Measurements from ENCODE around the gene GNAI2.
"Not testable (repeated sequence)": the region's sequence is repeated elsewhere in the genome, so short reads cannot be mapped to it uniquely, and the experiment has no call there.

The GNAI2 gene

DNA sequence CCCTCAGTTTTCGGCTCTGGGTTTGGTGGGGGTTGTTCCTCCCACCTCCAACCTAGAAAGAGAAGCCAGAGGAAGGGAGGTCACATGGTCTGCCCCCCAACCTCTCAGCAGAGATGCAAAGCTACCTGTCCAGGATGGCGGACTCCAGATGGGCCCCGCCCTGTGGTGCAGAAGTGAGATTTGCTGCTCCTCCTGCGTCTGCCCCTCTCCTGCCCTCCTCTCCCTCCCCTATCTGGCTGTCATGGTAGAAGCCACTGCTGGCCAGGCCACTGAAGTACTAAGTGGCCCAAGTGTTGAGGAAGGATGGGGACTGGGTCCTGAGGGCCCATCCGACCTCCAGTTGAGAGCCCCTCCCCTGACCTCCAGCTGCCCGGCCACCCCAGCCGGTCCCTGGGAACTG is 30.8 kb downstream of the GNAI2 start:
- DNase-seq, result no peak

DNA sequence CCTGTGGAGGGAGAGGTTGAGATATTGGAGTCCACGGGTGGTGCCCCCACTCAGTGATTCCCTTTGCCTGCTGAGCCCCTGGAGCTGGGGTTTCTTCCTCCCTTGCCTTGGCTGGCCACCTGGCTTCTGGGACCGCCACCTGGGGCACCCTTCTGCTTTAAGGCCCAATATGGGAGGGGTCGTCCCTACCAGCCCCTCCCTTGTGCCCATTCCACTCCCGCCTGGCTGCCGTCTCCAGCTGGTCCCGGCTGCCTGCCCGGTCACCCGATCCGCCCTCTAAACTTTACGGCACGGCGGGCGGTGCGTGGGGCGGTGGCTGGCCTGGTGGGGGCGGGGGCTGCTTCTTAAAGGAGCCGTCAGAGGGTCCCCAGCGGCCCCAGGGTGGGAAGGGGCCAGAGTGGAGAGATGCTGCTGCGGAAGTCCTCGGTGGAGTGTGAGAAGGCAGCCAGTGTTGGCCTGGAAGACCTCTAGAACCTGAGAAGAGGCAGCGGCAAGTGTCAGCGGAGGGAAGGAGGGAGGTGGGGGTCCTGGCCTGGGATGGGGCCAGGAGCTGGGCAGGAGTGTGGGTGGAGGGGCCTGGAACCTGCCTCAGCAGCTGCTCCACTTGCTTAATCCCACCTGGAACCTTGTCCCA is 31.4 kb downstream of the GNAI2 start:
- DNase-seq, result no peak

DNA sequence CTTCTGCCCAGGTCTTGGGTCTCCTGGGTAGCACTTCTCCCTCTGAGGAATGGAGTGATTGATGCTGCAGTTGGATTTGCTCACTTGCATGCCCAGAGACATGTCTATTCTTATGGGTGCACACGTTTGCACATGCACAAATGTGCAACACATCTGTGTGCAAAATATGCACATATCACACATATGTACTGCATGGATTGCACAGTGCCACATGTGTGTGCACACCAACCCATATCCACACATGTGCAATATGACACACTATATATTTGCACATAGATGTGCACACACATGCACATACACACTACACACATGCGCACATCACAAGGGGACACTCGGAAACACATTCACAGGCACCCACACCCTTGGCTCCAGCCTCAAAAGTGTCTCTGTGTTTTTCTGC is 32.3 kb downstream of the GNAI2 start:
- no peak for DNase-seq

DNA sequence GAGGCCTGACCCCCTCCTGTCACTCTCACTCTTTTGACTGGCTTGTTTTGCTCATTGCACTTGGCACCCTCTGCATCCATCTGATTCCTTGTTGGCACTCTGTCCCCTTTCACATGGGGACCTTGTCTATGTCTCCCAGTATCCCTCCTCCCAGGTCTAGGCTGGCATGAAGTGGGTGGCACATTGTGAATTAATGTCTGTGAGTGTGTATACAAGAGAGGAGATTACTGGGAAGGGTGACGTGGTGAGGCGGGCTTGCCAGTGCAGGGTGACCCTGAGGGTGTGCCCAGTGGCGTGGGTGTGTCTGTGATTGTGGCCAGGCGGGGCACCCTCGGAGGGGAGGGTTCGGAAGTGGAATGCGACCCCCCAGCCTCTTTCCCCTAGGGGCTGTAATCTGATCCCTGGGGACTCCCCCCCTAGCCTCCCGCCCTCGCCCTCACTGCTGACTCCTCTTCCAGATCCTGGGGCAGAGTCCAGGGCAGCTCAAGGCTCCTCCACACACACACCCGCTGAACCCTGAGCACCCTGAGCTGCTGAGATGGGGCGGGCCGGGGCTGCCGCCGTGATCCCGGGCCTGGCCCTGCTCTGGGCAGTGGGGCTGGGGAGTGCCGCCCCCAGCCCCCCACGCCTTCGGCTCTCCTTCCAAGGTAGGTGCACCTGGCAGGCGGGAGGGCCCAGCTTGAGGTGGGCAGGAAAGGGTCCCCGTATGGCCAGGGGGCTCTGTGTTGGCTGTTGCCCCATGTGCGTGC is 32.9 kb downstream of the GNAI2 start, which contains the start of gene SEMA3B:
SEMA3B (plus strand) TSS at position 445 of the 749 bp plus-strand sequence; CDS start at position 539, 94 bp downstream.
- DNase-seq, result no peak

DNA sequence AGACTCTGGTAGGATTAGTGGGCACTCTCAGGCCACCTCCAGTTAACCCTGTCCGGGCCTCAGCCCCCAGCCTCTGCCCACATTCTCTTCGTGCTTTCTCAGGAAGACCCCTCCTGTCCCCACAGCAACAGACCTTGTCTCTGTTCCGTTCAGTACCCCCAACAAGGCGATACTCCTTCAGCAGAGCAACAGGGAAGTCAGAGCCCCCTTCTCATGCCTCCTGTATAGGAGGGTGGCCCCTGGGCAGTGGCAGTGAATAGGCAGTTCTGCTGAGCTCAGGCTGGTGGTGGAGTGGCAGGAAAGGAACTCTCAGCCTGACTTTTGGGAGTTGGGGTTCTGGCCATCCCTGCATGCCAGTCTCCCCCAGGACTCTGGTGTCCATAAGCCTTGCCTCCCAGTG is 33.5 kb downstream of the GNAI2 start:
- DNase-seq, result no peak

DNA sequence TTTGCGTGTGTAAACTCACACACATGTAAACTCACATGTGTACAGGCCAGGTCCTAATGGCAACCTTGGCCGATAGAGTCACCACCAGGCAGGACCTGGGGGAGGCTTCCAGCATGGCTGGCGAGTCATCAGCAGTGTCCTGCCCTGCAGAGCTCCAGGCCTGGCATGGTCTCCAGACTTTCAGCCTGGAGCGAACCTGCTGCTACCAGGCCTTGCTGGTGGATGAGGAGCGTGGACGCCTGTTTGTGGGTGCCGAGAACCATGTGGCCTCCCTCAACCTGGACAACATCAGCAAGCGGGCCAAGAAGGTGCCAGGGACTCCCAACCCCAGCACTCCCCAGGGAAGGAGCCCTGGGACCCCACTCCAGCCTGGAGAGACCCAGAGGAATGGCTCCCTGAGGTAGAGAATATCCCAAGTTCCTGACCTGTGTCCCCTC is 34.0 kb downstream of the GNAI2 start:
- no peak for DNase-seq

DNA sequence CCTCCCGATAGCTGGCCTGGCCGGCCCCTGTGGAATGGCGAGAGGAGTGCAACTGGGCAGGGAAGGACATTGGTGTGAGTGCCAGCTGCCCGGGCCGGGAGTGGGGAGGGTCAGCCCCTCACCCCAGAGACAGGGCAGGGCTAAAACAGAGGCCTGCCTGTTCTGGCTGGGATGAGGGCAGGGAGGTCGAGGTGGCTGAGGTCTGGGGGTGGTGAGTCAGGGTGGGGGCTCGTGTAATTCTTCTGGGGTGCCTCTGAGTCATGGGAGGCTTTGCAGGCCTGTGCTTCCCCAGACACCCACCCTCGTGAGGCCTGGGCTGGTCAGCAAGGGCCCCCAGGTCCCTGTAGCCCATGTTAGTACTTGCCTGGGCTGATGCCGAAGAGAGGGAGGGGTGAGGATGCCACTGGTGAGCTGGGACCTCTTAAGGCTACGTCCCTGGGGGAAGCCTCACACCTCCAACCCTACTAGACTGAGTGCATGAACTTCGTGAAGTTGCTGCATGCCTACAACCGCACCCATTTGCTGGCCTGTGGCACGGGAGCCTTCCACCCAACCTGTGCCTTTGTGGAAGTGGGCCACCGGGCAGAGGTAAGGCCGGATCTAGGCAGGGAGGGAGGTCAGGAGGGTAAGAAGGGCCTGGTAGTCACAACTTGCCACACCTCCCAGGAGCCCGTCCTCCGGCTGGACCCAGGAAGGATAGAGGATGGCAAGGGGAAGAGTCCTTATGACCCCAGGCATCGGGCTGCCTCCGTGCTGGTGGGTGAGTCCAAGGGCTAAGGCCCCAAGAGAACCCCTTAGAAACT is 34.6 kb downstream of the GNAI2 start:
- DNase-seq, result no peak

DNA sequence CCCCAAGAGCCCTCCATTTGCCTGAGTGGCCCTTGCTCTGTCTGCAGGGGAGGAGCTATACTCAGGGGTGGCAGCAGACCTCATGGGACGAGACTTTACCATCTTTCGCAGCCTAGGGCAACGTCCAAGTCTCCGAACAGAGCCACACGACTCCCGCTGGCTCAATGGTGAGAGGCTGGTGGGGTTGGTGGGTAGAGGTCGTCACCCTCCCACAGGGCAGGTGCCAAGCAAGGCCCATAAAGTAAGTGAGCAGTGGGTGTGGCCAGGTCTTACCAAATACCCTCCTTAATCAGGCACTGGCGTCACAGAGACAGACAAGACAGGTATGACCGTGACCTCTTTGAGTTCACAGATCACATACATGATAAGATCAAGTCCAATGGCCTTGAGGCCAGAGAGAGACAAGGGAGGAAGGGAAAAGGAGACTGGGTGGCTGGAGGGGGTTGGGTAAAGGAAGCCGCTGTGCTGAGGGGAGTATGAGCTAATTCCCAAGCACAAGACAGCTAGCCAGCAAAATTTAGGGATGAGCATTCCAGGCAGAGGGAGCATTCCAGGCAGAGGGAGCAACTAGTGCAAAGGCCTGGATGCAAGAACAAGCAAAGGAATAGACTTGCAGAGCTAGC is 35.4 kb downstream of the GNAI2 start:
- DNase-seq, result no peak

DNA sequence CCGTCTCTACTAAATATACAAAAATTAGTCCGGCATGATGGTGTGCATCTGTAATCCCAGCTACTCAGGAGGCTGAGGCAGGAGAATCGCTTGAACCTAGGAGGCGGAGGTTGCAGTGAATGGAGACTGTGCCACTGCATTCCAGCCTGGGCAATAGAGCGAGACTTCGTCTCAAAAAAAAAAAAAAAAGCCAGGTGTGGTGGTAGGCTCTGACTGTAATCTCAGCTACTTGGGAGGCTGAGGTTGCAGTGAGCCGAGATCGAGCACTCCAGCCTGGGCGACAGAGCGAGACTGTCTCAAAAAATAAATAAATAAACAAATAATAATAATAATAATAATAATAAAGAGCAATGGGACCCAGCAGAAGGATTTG is 36.5 kb downstream of the GNAI2 start:
- DNase-seq, result not testable (repeated sequence)

DNA sequence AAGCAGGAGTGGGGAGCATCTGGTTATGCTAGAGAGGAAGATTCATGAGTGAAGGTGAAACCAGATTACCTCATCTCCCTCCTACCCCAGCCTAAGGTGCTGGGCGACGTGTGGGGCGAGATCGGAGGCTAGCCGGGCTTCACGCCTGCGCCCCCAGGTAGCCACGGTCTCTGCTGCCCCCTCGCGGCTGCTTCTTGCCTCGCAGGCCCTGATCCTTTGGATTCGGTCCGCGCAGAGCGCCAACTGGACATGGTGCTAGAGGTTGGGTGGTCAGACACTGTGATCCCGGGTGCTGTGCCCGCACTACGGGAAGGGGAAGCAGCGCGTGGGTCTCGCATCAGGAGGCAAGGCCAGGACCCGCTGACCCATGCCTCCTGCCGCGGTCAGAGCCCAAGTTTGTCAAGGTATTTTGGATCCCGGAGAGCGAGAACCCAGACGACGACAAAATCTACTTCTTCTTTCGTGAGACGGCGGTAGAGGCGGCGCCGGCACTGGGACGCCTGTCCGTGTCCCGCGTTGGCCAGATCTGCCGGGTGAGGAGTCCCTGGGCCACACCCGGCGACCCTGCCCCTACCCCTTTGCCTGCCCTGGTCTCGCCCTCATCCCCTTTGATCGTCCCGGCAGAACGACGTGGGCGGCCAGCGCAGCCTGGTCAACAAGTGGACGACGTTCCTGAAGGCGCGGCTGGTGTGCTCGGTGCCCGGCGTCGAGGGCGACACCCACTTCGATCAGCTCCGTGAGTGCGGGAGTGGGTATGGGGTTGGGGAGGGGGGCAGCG is 37.1 kb downstream of the GNAI2 start:
- DNase-seq, result peak; percentile 33 to 74

DNA sequence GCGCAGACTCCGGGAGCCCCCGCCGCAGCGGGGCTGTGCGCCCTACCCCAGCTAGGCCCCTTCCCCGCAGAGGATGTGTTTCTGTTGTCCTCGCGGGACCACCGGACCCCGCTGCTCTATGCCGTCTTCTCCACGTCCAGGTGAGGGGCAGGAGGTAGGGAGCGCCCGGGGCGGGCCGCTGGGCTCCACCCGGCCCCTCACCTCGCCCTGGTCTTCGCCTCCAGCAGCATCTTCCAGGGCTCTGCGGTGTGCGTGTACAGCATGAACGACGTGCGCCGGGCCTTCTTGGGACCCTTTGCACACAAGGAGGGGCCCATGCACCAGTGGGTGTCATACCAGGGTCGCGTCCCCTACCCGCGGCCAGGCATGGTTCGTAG is 37.7 kb downstream of the GNAI2 start:
- no peak for DNase-seq

DNA sequence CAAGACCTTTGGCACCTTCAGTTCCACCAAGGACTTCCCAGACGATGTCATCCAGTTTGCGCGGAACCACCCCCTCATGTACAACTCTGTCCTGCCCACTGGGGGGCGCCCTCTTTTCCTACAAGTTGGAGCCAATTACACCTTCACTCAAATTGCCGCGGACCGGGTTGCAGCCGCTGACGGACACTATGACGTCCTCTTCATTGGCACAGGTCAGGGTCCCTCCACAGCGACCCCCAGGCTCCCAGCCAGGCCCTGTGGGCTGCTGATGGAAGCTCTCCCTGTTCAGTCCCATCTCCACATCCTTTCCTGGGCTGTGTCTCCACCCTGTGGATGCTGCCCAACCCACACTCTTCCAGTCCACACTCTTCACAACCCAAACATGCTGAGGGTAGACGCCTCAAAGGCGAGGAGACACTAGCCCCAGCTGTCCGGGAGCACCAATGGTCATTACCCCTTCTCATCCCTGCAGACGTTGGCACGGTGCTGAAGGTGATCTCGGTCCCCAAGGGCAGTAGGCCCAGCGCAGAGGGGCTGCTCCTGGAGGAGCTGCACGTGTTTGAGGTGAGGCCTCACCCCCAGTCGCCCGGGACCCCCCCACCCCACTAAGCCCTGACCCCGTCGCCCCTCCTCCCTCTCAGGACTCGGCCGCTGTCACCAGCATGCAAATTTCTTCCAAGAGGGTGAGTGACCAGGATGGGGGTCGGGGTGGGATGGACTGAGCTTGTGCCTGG is 38.5 kb downstream of the GNAI2 start:
- DNase-seq, result peak; percentile 39 to 56

DNA sequence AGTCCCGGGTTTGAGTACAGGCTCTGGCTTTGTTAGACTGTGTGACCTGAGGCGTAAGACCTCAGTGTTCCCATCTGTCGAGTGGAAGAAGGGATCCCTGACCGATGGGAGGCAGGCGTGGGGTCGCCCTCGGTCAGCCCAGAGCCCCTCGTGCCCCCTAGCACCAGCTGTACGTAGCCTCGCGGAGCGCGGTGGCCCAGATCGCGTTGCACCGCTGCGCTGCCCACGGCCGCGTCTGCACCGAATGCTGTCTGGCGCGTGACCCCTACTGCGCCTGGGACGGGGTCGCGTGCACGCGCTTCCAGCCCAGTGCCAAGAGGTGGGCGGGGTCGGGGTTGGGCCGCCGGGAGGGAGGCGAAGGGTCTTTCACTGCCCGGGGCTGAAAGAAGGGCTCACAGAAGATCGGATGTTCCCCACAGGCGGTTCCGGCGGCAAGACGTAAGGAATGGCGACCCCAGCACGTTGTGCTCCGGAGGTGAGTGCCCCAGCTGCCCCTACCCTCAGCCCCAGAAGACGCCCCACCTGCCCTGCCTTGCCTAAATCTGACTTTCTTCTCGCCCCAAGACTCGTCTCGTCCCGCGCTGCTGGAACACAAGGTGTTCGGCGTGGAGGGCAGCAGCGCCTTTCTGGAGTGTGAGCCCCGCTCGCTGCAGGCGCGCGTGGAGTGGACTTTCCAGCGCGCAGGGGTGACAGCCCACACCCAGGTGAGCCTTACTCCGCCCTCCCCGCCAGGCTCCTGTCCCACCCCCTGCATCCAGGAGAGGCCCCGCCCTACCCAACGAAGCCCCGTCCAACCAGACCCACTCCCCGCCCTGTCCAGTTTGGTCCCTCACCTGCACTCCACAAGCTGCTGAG is 39.4 kb downstream of the GNAI2 start:
- DNase-seq, result no peak

DNA sequence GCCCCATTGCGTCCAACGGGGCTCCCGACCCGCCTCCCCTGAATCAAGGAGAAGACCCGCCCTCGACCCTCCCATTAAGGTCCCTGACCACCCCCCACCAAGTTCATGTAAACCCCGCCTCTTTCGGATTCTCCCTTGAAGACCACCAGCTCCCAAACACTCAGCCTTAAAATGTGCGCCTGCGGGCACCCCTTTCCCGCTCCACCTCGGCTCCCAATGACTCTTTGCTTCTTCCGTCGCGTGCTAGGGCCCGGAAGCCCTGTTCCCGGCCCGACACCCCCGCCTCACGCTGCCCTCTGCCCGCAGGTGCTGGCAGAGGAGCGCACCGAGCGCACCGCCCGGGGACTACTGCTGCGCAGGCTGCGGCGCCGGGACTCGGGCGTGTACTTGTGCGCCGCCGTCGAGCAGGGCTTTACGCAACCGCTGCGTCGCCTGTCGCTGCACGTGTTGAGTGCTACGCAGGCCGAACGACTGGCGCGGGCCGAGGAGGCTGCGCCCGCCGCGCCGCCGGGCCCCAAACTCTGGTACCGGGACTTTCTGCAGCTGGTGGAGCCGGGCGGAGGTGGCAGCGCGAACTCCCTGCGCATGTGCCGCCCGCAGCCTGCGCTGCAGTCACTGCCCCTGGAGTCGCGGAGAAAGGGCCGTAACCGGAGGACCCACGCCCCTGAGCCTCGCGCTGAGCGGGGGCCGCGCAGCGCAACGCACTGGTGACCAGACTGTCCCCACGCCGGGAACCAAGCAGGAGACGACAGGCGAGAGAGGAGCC is 40.2 kb downstream of the GNAI2 start:
- DNase-seq, result peak; percentile 14 to 17

DNA sequence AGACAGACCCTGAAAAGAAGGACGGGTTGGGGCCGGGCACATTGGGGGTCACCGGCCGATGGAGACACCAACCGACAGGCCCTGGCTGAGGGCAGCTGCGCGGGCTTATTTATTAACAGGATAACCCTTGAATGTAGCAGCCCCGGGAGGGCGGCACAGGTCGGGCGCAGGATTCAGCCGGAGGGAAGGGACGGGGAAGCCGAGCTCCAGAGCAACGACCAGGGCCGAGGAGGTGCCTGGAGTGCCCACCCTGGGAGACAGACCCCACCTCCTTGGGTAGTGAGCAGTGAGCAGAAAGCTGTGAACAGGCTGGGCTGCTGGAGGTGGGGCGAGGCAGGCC is 40.7 kb downstream of the GNAI2 start:
- DNase-seq, result no peak

DNA sequence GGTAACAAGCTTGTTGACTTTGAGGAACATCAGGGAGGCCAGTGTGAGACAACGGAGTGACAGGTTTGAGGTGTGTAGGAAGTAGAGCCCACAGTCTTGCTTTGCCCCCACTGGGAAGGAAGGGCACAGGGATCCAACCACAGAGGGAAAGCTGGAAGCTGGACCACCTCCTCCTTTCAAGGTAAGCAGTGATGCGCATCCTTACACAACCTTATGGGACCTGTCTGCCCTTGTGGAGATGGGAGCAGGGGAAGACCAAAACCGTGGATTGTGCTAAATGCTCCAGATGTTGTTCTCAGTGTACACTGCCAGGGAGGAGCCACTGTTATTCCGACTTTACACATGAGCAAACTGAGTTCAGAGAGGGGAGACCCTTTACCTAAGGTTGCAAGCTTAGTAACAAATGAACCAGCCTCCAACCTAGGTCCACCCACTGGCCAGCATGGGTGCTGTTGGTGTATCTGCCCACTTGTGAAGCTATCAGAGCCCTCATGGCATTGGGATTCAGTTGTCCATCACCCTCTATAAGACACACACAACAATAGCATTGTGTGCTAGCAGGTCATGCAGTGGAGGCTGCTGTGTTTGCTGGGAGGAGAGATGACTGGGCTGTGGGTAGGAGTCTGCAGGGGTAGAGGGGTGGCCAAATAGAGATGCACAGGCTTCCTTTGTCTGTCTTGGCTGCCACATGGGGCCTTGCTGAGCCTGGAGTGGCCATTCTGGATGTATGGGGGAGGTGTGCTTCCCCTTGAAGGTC is 42.3 kb downstream of the GNAI2 start:
- no peak for DNase-seq

DNA sequence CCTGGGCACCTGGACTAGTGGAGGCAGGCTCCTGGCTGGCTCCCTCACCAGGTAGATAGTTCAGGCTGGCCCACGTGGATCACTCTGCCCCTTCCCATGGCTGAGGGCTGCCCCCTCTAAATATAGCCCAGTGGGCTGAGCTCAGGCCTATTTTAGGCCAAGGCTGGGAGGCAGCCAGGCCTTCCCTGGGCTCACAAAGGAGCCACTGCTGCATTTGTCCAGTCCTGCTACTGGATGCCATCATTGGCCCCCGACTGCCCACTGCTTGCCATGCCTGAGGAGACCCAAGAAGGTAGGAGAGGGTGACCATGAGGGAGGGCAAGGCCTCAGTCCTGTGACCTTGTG is 42.8 kb downstream of the GNAI2 start, which contains the start of gene LSMEM2:
LSMEM2 (plus strand) TSS at position 208 of the 345 bp plus-strand sequence; CDS start at position 235, 27 bp downstream.
- DNase-seq, result no peak

DNA sequence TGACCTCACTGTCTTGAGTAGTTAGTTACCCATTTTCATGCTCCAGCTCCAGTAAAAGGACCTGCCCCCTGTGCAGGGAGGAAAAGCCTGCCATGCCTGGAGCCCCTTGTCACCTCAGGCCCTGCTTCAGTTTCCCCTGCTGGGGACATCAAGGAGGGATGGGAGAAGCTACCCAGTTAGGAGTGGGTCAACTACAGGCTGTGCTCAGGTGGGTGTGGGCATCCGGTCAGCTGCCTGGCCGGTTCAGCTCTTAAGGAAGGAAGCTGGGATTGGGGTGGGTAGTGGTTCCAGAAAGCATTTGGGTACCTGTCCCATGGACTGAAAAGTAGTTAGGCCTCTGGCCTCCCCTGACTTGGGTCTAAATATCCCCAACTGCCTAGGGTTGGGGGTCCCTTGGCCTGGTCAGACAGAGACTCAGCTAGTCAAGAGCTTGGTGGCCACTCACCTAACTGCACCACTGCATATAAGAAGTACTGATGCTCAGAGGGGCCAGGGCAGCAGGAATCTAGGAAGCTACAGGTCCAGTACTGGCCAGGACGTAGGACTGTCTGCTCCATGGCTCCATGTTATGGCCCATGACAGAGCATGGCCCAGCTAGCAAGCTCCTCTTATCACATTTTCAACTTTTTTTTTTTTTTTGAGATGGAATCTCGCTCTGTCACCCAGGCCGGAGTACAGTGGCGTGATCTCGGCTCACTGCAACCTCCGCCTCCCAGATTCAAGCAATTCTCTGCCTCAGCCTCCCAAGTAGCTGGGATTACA is 43.4 kb downstream of the GNAI2 start:
- no peak for DNase-seq

DNA sequence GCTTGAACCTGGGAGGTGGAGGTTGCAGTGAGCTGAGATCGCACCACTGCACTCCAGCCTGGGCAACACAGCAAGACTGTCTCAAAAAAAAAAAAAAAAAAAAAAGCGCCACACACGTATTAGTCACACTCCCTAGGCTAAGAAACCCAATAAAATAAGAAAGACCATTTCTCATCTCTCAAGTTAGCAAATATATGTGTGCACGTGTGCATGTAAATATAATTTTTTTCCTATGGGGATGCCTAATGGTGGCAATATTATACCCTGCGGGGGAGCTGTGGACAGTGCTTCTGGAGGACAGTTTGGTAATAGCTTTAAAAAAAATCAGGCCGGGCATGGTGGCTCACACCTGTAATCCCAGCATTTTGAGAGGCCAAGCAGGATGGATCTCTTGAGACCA is 48.1 kb downstream of the GNAI2 start:
- not testable (repeated sequence) for DNase-seq
